Fibroblast of lung (primary cell): ENCODE measurements around the gene R3HDM4. TPM values are rescaled to one million over a fixed set of nuclear protein-coding genes. Genes with fewer than 3 reads are reported as not detected.

Experiments used
- DNase-seq, 2 donors: peaks; one replicate each; pipeline versions ENCODE4 v3.0.0 to v3.0.0-alpha.2; 2010; ENCODE audit warnings: low read depth in 2 of 2
- H2AFZ ChIP-seq: 2 replicates; pipeline ENCODE4 v1.5.1; 2012; ENCODE audit warnings: low read length, control low read depth, inconsistent platforms
- H3K27ac ChIP-seq: 2 replicates; pipeline ENCODE4 v1.5.1; 2011; ENCODE audit warnings: low read length, control low read depth; ENCODE audit not compliant: insufficient read depth
- H3K27me3 ChIP-seq: 2 replicates; pipeline ENCODE4 v1.5.1; 2011; ENCODE audit warnings: mild to moderate bottlenecking, low read length; ENCODE audit not compliant: control insufficient read depth, insufficient read depth
- H3K36me3 ChIP-seq: 2 replicates; pipeline ENCODE4 v1.5.1; 2011; ENCODE audit warnings: low read length; ENCODE audit not compliant: control insufficient read depth, insufficient read depth
- H3K4me1 ChIP-seq: 2 replicates; pipeline ENCODE4 v1.5.1; 2011; ENCODE audit warnings: low read length; ENCODE audit not compliant: control insufficient read depth, insufficient read depth; ENCODE audit errors: extremely low read depth
- H3K4me2 ChIP-seq: 2 replicates; pipeline ENCODE4 v1.5.1; 2011; ENCODE audit warnings: low read length, control low read depth; ENCODE audit not compliant: insufficient read depth; ENCODE audit errors: extremely low read depth
- H3K4me3 ChIP-seq, 4 experiments: fragments of 200-600 bp in 1 of 4; sonication (generic) in 1 of 4; replicated peaks in 1 of 4; 2 replicates each; pipeline ENCODE4 v1.5.1; 2011 to 2016; ENCODE audit warnings: low read length in 4 of 4, low read depth in 3 of 4, mild to moderate bottlenecking in 3 of 4, control low read depth in 2 of 4, inconsistent platforms in 1 of 4, mixed read lengths in 1 of 4; ENCODE audit not compliant: insufficient read depth in 1 of 4; ENCODE audit errors: control extremely low read depth in 1 of 4
- H3K79me2 ChIP-seq: 2 replicates; pipeline ENCODE4 v1.5.1; 2012; ENCODE audit warnings: mild to moderate bottlenecking, low read length, inconsistent platforms; ENCODE audit not compliant: control insufficient read depth, insufficient read depth
- H3K9ac ChIP-seq: 2 replicates; pipeline ENCODE4 v1.5.1; 2011; ENCODE audit warnings: mild to moderate bottlenecking, low read length, control low read depth; ENCODE audit not compliant: insufficient read depth
- H3K9me3 ChIP-seq: 2 replicates; pipeline ENCODE4 v1.5.1; 2012; ENCODE audit warnings: low read depth, low read length; ENCODE audit not compliant: control insufficient read depth, insufficient read depth
- H4K20me1 ChIP-seq: 2 replicates; pipeline ENCODE4 v1.5.1; 2011; ENCODE audit warnings: low read length; ENCODE audit not compliant: control insufficient read depth, insufficient read depth; ENCODE audit errors: extremely low read depth
- EZH2 ChIP-seq: IDR thresholded peaks from 2 replicates; pipeline ENCODE4 v1.5.1; 2012; ENCODE audit warnings: low read length, control low read depth, mild to moderate bottlenecking; ENCODE audit errors: missing control alignments
- polyA plus RNA-seq, 2 donors: library from polyadenylated mRNA; depleted of rRNA in 1 of 2; stranded (reverse) in 1 of 2; unstranded in 1 of 2; fragments of >200 nt; gene quantifications; 2 replicates each; pipeline ENCODE4 v1.2.1, GENCODE V29; 2011 to 2012; ENCODE audit warnings: missing spikeins in 1 of 2
- total RNA-seq: library from RNA; depleted of rRNA; stranded (reverse); fragments of >200 nt; gene quantifications from 2 replicates; pipeline ENCODE4 v1.2.1, GENCODE V29; 2014
- TF ChIP-seq, protein P1 (sequence below), 2 donors: IDR thresholded peaks in 1 of 2; conservative IDR thresholded peaks in 1 of 2; 1 replicate in 1 of 2; 2 replicates in 1 of 2; pipeline ENCODE4 v1.5.1; 2011 to 2012; ENCODE audit warnings: low read length in 2 of 2, control low read depth in 1 of 2, inconsistent platforms in 1 of 2, low read depth in 1 of 2, mild to moderate bottlenecking in 1 of 2

The R3HDM4 gene
- total and polyA plus RNA-seq, 2 donors (not counting 1 experiment from before 2014, with no cell fraction given): 13.2 to 25.5 TPM

DNA sequence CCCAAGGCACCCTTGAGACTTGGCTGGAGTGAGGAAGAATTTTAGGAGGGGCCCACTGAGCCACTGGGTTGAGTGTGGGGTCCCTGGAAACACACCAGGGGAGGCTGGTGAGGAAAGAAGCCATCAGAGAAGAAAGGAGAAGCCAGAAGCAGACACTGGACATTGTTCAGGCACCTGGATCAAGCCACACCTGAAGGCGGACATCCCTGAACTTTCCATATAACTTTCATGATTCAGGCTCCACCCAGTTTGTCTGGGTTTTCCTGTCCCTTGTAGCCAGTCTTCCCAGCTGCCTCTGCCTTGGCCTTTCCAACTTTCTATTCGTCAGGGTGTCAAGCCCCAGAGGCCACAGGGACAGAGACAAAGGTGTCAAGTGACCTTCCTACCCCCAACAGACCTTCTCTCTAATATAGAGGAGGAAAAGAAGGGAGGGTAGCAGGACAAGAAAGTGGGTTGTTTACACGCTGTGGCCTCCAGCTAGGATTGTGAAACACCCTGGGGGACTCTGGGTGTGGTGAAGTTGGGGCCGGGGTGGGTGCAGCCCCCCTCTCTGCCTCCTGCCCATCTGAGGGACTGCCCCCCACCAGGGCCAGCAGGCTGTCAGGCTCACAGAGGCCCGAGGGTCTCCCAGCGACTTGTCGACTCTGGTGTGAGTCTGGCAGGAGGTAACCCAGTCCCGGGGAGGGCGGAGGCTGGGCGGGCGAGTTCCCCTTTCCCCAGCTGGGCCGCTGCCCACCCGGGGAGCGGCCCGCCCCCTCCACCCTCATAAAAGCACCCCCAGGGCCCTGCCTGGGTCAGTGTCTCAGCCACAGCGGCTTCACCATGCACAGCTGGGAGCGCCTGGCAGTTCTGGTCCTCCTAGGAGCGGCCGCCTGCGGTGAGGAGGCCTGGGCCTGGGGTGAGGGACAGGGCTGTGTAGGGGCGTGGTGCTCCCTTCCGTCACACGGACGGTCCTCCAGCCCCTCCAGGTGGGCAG, 53.9 kb downstream of the R3HDM4 start, which contains the start of gene CFD:
CFD (plus strand) TSS at position 797 of the 976 bp plus-strand sequence; CDS start at position 823, 26 bp downstream.
- Histone ChIP-seq H3K4me2 (peak within 1 kb of the TSS; percentile 35), H4K20me1 (no peaks in the 10 kb centered on the region), H2AFZ (no peak within 1 kb of the TSS), H3K4me1 (no peaks in the 10 kb centered on the region), H3K9ac (no peak within 1 kb of the TSS), H3K27me3 (no peaks in the 10 kb centered on the region), H3K9me3 (no peaks in the 10 kb centered on the region), H3K79me2 (no peaks in the 10 kb centered on the region), H3K27ac (no peak within 1 kb of the TSS), H3K36me3 (no peaks in the 10 kb centered on the region), H3K4me3 (peak within 1 kb of the TSS in 3 of 4 experiments; percentile 26 to 56 (median 45))
- TF ChIP-seq, protein P1, sequence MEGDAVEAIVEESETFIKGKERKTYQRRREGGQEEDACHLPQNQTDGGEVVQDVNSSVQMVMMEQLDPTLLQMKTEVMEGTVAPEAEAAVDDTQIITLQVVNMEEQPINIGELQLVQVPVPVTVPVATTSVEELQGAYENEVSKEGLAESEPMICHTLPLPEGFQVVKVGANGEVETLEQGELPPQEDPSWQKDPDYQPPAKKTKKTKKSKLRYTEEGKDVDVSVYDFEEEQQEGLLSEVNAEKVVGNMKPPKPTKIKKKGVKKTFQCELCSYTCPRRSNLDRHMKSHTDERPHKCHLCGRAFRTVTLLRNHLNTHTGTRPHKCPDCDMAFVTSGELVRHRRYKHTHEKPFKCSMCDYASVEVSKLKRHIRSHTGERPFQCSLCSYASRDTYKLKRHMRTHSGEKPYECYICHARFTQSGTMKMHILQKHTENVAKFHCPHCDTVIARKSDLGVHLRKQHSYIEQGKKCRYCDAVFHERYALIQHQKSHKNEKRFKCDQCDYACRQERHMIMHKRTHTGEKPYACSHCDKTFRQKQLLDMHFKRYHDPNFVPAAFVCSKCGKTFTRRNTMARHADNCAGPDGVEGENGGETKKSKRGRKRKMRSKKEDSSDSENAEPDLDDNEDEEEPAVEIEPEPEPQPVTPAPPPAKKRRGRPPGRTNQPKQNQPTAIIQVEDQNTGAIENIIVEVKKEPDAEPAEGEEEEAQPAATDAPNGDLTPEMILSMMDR (conservative IDR thresholded peaks at IDR 0.05 in 1 of 2, IDR thresholded peaks at IDR 0.05 in 1 of 2; ENCODE audit: low read depth in 1 of 2, low read length in 2 of 2): no peak
- TF ChIP-seq EZH2: no peak
- peak in 1 of 2 donors; percentile 78 for DNase-seq

DNA sequence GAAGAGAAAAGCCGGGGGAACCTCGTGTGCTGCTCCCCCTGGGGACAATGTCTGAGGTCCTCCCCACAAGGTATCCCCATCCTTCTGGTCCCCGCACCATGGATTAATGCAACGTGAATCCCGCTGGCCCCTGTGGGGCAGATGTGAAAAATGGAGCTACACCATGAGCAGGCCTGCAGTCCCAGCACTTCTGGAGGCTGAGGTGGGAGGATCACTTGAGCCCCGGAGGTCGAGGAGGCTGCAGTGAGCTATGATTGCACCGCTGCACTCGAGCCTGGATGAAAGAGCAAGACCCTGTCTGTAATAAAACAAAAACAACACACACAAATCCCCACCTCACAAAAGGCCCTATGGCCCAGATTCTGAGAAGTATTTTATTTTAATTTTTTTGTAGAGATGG, 54.7 kb downstream of the R3HDM4 start:
- H3K4me3 ChIP-seq: no peak overlapping the region
- H3K27me3 ChIP-seq: no peaks in the 10 kb centered on the region
- H3K4me1 ChIP-seq: no peaks in the 10 kb centered on the region
- H3K9me3 ChIP-seq: no peaks in the 10 kb centered on the region
- DNase-seq: no peak
- no peak overlapping the region for H3K4me2 ChIP-seq
- H3K36me3 ChIP-seq: no peaks in the 10 kb centered on the region
- no peak overlapping the region for H3K9ac ChIP-seq
- H3K79me2 ChIP-seq: no peaks in the 10 kb centered on the region
- no peaks in the 10 kb centered on the region for H4K20me1 ChIP-seq
- no peak overlapping the region for H2AFZ ChIP-seq
- no peak overlapping the region for H3K27ac ChIP-seq
- TF ChIP-seq, protein P1 (conservative IDR thresholded peaks at IDR 0.05 in 1 of 2, IDR thresholded peaks at IDR 0.05 in 1 of 2; ENCODE audit: low read depth in 1 of 2, low read length in 2 of 2): no peak
- TF ChIP-seq EZH2: no peak

DNA sequence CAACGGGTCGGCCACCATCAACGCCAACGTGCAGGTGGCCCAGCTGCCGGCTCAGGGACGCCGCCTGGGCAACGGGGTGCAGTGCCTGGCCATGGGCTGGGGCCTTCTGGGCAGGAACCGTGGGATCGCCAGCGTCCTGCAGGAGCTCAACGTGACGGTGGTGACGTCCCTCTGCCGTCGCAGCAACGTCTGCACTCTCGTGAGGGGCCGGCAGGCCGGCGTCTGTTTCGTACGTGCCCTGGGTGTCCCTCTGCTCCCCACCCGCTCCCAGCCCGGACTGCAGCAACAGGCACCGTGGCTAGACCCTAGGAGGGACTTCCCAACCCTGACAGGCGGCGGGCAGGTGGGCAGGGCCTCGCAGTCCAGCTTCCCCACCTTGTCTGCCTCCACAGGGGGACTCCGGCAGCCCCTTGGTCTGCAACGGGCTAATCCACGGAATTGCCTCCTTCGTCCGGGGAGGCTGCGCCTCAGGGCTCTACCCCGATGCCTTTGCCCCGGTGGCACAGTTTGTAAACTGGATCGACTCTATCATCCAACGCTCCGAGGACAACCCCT, 57.4 kb downstream of the R3HDM4 start:
- TF ChIP-seq, protein P1 (conservative IDR thresholded peaks at IDR 0.05 in 1 of 2, IDR thresholded peaks at IDR 0.05 in 1 of 2; ENCODE audit: low read depth in 1 of 2, low read length in 2 of 2): no peak
- no peak for TF ChIP-seq EZH2
- H3K27me3 ChIP-seq: no peaks in the 10 kb centered on the region

More for the DNA sequence above, 57.4 kb downstream of the R3HDM4 start:
- Histone ChIP-seq H3K4me2 (no peak overlapping the region), H3K9ac (no peak overlapping the region), H3K36me3 (no peaks in the 10 kb centered on the region), H2AFZ (no peak overlapping the region), H4K20me1 (no peaks in the 10 kb centered on the region), H3K79me2 (no peaks in the 10 kb centered on the region), H3K27ac (no peak overlapping the region), H3K4me3 (no peak overlapping the region), H3K9me3 (no peaks in the 10 kb centered on the region), H3K4me1 (peaks cover 5% of the 10 kb centered on the region)
- DNase-seq: no peak
